Measurements from ENCODE around the gene RBL1.
"Not testable (repeated sequence)": the region's sequence is repeated elsewhere in the genome, so short reads cannot be mapped to it uniquely, and the experiment has no call there.

Gene RBL1

DNA sequence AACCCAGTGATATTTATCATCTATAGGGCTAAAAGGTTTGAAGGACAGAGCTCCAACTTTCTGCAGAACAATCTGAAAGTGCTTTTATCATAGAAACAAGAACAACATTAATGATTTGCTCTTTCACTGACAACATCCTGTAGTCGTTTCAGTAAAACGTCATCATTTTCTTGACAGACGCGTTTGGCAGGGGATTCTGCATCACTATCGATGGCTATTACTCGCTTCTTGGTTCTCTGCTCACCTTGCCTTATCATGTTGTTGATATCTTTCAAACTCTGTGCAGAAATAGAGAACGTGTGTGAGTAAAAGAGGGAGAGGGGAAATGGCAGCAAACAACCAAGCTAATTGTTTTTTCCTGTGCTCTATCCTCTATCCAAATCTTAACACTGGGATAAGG is 97.1 kb downstream of the RBL1 start:
- TF ChIP-seq CTCF (IDR thresholded peaks at IDR 0.05; ENCODE audit: low read depth, low read length, missing control alignments): no peak
- no peak overlapping the region for H3K4me3 ChIP-seq (ENCODE audit: low read depth, low read length)
- no peak for DNase-seq (ENCODE audit: low read depth)

- no peak overlapping the region for H3K4me3 ChIP-seq (ENCODE audit: low read depth, low read length)
- DNase-seq (ENCODE audit: low read depth): no peak
- no peak for TF ChIP-seq CTCF (IDR thresholded peaks at IDR 0.05; ENCODE audit: low read depth, low read length, missing control alignments)
Measured at GRCh38 chr20:36997121-36997520, 98.7 kb downstream of the RBL1 start.

DNA sequence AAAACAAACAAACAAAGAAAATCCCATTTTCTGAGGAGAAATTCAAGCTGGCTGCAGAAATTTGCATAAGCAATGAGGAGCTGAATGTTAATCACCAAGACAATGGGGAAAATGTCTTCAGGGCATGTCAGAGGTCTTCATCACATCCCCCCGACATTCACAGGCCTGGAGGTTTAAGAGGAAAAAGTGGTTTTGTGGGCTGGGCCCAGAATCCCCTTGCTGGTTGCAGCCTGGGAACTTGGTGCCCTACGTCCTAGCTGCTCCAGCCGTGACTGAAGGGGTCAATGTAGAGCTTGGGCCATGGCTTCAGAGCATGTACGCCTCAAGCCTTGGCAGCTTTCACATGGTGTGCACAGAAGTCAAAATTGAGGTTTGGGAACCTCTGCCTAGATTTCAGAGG is 101.6 kb downstream of the RBL1 start:
- H3K4me3 ChIP-seq (ENCODE audit: low read depth, low read length); DNase-seq (ENCODE audit: low read depth): not testable (repeated sequence)

- no peak for TF ChIP-seq CTCF (IDR thresholded peaks at IDR 0.05; ENCODE audit: low read depth, low read length, missing control alignments)
- DNase-seq (ENCODE audit: low read depth): no peak
- H3K4me3 ChIP-seq (ENCODE audit: low read depth, low read length): no peak overlapping the region
Measured at GRCh38 chr20:36992802-36993334, 102.9 kb downstream of the RBL1 start.

DNA sequence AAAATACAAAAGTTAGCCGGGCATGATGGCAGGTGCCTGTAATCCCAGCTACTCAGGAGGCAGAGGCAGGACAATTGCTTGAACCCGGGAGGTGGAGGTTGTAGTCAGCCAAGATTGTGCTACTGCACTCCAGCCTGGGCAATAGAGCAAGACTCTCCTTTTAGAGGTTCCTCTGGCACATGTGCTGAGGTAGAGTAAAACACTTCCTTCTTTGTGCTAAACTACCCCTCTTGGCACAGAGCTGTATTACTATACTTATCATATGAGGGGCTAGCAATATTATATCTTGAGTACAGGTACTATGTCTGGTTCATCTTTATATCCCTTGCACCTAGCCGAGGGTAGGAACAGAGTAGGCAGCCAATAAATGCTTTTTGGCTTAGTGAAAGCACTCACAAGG is 104.1 kb downstream of the RBL1 start:
- DNase-seq (ENCODE audit: low read depth): no peak
- no peak overlapping the region for H3K4me3 ChIP-seq (ENCODE audit: low read depth, low read length)
- TF ChIP-seq CTCF (IDR thresholded peaks at IDR 0.05; ENCODE audit: low read depth, low read length, missing control alignments): no peak

DNA sequence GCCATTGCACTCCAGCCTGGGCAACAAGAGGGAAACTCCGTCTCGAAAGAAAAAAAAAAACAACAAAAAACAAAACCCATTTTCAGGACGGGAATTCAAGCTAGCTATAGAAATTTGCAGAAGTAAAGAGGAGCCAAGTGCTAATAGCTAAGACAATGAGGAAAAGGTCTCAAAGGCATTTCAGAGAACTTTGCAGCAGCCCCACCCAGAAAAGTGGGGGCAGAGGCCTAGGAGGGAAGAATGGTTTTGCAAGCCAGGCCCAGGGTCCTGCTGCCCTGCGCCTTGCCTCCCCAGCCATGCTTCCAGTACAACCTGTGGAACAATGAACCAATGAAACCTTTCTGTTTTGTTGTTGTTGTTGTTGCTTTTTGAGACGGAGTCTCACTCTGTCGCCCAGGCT is 106.0 kb downstream of the RBL1 start:
- TF ChIP-seq CTCF (IDR thresholded peaks at IDR 0.05; ENCODE audit: low read depth, low read length, missing control alignments): no peak
- no peak for DNase-seq (ENCODE audit: low read depth)
- no peak overlapping the region for H3K4me3 ChIP-seq (ENCODE audit: low read depth, low read length)

DNA sequence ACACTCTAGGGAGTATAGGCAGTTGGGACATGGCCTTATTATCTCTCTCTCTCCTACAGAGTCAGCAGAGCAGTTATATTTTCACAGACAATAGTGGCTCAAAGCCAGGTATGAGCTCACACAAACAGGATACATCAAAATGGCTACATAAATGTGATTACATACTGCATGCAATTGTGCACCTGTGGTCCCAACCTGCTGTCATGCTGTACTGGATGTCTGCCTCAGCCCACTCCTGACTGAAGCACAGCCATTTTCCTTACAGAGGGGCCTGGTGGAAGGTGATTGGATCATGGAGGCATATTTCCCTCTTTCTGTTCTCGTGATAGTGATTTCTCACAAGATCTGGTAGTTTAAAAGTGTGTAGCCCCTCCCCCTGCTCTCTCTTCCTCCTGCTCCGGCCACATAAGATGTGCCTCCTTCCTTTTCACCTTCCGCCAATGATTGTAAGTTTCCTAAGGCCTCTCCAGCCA is 107.3 kb downstream of the RBL1 start:
- H3K4me3 ChIP-seq (ENCODE audit: low read depth, low read length): no peak overlapping the region
- no peak for TF ChIP-seq CTCF (IDR thresholded peaks at IDR 0.05; ENCODE audit: low read depth, low read length, missing control alignments)
- no peak for DNase-seq (ENCODE audit: low read depth)

Measured in GM12864 (cell line).